Vagina (tissue), 2 donors: Measurements from ENCODE around the gene PARD3. TPM values are rescaled to one million over a fixed set of nuclear protein-coding genes. Genes with fewer than 3 reads are reported as not detected.

Experiments
- DNase-seq, 2 donors: peaks; one replicate each; pipeline ENCODE4 v3.0.0-alpha.2; 2017; ENCODE audit errors: extremely low spot score in 2 of 2
- H3K27ac ChIP-seq: fragments of 200-600 bp; sonication (generic); one replicate; pipeline ENCODE4 v1.5.1; 2019
- H3K27me3 ChIP-seq: fragments of 200-600 bp; sonication (generic); one replicate; pipeline ENCODE4 v1.5.1; 2019
- H3K36me3 ChIP-seq, 2 donors: fragments of 200-600 bp; sonication (generic); one replicate each; pipeline ENCODE4 v1.5.1; 2017 to 2019
- H3K4me1 ChIP-seq: fragments of 200-600 bp; sonication (generic); one replicate; pipeline ENCODE4 v1.5.1; 2019
- H3K4me3 ChIP-seq, 2 donors: fragments of 200-600 bp; sonication (generic); 1 replicate in 1 of 2; 2 replicates in 1 of 2; pipeline ENCODE4 v1.5.1; 2016 to 2019
- H3K9me3 ChIP-seq: fragments of 200-600 bp; sonication (generic); one replicate; pipeline ENCODE4 v1.5.1; 2019
- POLR2A ChIP-seq, 2 donors: fragments of 450-650 bp; IDR thresholded peaks; one replicate each; pipeline ENCODE4 v1.6.1; 2017; ENCODE audit warnings: antibody characterized with exemption in 2 of 2, mild to moderate bottlenecking in 2 of 2, moderate library complexity in 2 of 2
- POLR2AphosphoS5 ChIP-seq, 2 donors: sonication (generic); formaldehyde crosslinking; IDR thresholded peaks; one replicate each; pipeline ENCODE4 v1.9.0; 2017; ENCODE audit warnings: antibody characterized with exemption in 2 of 2, mild to moderate bottlenecking in 2 of 2, low read depth in 1 of 2; ENCODE audit not compliant: insufficient read depth in 1 of 2
- intact Hi-C: fragments of 100-400 bp; cut with DNase I; formaldehyde crosslinking; loops from one replicate; pipeline ENCODE4 v1.15.1; 2023
- total RNA-seq: library from RNA; depleted of rRNA; stranded (reverse); fragments of >200 nt; gene quantifications from one replicate; pipeline ENCODE4 v1.2.3, GENCODE V29; 2016
- TF ChIP-seq, protein P1 (sequence below), 3 experiments: fragments of 450-650 bp in 2 of 3; fragments of 200-600 bp in 1 of 3; sonication (generic) in 1 of 3; IDR thresholded peaks; one replicate each; pipeline ENCODE4 v1.5.1; 2017 to 2019; ENCODE audit warnings: antibody characterized with exemption in 3 of 3, mild to moderate bottlenecking in 2 of 3, moderate library complexity in 2 of 3

PARD3 gene
- total RNA-seq, 1 donor from 2014 or later: 95.5 TPM

DNA sequence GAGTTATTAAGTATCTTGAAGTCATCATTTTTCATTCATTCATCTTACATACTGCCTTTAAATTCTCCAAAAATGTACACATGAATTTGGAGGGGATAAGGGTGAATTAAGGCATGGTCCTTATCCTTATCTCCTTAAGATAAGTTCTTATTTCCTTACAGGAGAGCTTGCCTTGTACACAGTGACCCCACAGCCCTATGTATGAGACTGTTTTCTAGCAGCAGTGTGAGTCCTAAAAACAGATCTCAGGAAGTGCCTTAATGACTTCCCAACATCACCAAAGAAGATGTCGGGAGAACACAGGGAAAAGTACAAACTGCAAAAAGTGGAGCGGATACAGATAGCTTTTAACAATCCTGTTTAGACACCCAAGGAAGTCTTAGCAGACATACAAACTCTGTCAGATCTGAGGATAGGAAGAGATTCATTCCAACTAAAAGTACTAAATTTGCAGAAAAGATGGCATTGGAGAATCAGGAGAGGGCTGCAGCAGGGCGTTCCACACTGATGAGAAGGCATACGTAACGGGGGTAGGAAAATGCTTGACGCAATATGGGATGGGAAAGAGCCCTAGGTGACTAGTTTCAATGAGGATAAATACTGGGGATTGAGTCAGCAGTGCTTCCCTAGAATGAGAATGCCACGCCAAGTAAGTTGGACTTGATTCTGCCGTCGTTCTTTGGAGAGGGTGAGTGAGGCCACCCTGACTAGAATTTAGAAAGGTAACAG, 570.2 kb downstream of the PARD3 start:
- Histone ChIP-seq H3K36me3 (no peaks in the 10 kb centered on the region), H3K4me3 (no peak overlapping the region), H3K27me3 (no peaks in the 10 kb centered on the region), H3K4me1 (no peaks in the 10 kb centered on the region), H3K9me3 (no peaks in the 10 kb centered on the region), H3K27ac (no peak overlapping the region)
- intact Hi-C loops: no loop called here
- TF ChIP-seq POLR2AphosphoS5 (IDR thresholded peaks at IDR 0.05; ENCODE audit: insufficient read depth in 1 of 2, low read depth in 1 of 2) (no peak), POLR2A (IDR thresholded peaks at IDR 0.05) (no peak)
- TF ChIP-seq, protein P1, sequence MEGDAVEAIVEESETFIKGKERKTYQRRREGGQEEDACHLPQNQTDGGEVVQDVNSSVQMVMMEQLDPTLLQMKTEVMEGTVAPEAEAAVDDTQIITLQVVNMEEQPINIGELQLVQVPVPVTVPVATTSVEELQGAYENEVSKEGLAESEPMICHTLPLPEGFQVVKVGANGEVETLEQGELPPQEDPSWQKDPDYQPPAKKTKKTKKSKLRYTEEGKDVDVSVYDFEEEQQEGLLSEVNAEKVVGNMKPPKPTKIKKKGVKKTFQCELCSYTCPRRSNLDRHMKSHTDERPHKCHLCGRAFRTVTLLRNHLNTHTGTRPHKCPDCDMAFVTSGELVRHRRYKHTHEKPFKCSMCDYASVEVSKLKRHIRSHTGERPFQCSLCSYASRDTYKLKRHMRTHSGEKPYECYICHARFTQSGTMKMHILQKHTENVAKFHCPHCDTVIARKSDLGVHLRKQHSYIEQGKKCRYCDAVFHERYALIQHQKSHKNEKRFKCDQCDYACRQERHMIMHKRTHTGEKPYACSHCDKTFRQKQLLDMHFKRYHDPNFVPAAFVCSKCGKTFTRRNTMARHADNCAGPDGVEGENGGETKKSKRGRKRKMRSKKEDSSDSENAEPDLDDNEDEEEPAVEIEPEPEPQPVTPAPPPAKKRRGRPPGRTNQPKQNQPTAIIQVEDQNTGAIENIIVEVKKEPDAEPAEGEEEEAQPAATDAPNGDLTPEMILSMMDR (IDR thresholded peaks at IDR 0.05): no peak
- DNase-seq: no peak

DNA sequence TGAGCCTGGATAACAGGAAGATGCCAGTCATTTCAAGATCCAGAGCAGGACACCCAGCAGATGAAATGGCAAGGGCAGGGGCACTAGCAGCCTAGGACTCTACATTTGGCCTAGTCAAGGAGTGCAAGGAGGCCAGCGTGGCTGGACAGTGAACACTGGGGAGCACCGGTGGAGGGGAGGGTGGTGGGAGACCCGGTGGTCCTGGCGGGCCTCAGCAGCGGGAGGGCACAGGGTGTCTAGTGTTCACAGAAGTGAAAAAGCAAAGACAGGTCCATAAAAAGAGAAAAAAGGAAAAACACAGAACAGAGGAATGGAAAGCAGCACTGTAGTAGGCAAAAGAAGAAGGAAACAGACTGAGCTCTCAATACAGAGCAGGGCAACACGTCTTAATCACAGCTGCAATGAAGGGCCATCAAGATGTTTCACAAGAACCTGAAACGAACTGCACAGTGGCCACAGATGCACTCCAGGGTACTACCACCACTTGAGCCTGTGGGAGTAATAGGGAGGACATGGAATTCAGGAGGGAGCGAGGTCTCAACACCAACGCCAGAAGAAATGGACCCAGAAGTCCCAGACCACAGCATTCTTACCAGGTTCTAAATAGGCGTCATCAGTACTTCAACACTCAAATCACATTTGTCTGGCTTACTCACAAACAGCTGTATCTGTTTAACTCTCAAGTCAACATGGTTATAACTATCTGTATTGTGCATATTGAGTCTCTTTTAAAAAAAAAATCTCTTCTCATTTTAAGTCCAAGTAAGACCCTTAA, 573.7 kb downstream of the PARD3 start:
- Histone ChIP-seq H3K4me3 (no peak overlapping the region), H3K27ac (no peak overlapping the region), H3K4me1 (no peaks in the 10 kb centered on the region), H3K9me3 (no peaks in the 10 kb centered on the region), H3K36me3 (no peaks in the 10 kb centered on the region), H3K27me3 (no peaks in the 10 kb centered on the region)
- no peak for DNase-seq
- intact Hi-C loops: no loop called here
- TF ChIP-seq, protein P1 (IDR thresholded peaks at IDR 0.05): no peak
- no peak for TF ChIP-seq POLR2AphosphoS5 (IDR thresholded peaks at IDR 0.05; ENCODE audit: insufficient read depth in 1 of 2, low read depth in 1 of 2)
- TF ChIP-seq POLR2A (IDR thresholded peaks at IDR 0.05): no peak

DNA sequence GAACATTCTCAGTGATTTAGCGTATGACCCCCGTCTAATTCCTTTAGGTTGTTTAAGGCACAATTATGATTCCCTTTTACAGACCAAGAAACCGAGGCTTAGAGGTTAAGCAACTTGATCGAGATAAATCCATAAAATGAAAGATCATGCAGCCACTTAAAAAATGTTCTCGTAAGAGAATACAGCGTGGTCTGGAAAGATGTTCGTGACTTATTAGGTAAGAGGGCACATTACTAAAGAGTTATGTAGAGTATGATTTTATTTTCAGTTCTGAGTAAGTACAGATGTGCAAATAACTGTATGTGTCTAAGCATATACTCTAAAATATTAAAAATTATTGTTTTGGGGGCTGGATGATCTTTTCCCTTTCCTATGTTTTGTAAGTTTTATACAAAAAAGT, 575.1 kb downstream of the PARD3 start:
- Histone ChIP-seq H3K9me3 (no peaks in the 10 kb centered on the region), H3K27ac (no peak overlapping the region), H3K27me3 (no peaks in the 10 kb centered on the region), H3K36me3 (no peaks in the 10 kb centered on the region), H3K4me3 (no peak overlapping the region), H3K4me1 (no peaks in the 10 kb centered on the region)
- no peak for DNase-seq
- TF ChIP-seq POLR2AphosphoS5 (IDR thresholded peaks at IDR 0.05; ENCODE audit: insufficient read depth in 1 of 2, low read depth in 1 of 2): no peak
- TF ChIP-seq POLR2A (IDR thresholded peaks at IDR 0.05): no peak
- TF ChIP-seq, protein P1 (IDR thresholded peaks at IDR 0.05): no peak
- intact Hi-C loops: no loop called here

DNA sequence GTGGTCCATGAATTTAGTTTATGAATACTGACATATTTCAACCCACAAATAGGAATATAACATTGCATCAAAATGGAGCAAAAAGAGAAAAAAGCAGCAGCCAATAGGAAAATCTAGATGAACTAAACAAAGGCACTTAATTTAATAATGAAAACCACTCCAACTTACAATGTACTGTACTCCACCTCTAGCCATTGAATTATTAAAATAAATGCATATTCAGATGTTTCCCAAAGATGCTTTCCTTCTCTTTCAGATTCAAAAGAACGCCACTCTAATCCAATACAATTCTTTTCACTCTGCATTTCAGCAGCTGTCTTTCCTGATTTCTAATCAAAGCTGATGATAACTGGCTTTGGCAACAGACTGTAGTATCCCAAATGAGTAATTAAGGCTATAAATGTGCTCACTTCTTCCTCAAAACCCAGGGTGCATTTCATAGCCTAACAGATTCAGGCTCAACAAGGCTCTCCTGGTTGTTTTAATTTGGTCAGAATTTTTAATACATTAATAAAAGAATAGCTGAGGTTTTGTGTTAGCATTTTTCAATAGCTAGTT, 577.1 kb downstream of the PARD3 start:
- no peaks in the 10 kb centered on the region for H3K9me3 ChIP-seq
- H3K4me1 ChIP-seq: no peaks in the 10 kb centered on the region
- DNase-seq: no peak
- H3K27ac ChIP-seq: no peak overlapping the region
- H3K27me3 ChIP-seq: no peaks in the 10 kb centered on the region
- no peaks in the 10 kb centered on the region for H3K36me3 ChIP-seq
- H3K4me3 ChIP-seq: no peak overlapping the region
- intact Hi-C loops: no loop called here
- TF ChIP-seq POLR2A (IDR thresholded peaks at IDR 0.05) (no peak), POLR2AphosphoS5 (IDR thresholded peaks at IDR 0.05; ENCODE audit: insufficient read depth in 1 of 2, low read depth in 1 of 2) (no peak)
- TF ChIP-seq, protein P1 (IDR thresholded peaks at IDR 0.05): no peak
